Prostate gland (tissue), 2 donors: Measurements from ENCODE around the gene NRSN2.

Source experiments
- POLR2A ChIP-seq: fragments of 450-650 bp; IDR thresholded peaks from one replicate; pipeline ENCODE4 v1.6.1; 2016; ENCODE audit warnings: antibody characterized with exemption, mild to moderate bottlenecking
- TF ChIP-seq, protein P1 (sequence below), 4 experiments: fragments of 200-600 bp in 2 of 4; fragments of 450-650 bp in 2 of 4; sonication (generic) in 2 of 4; IDR thresholded peaks; 1 replicate in 3 of 4; 2 replicates in 1 of 4; pipeline ENCODE4 v1.5.1; 2016 to 2019; ENCODE audit warnings: antibody characterized with exemption in 4 of 4, mild to moderate bottlenecking in 2 of 4, moderate library complexity in 2 of 4

DNA sequence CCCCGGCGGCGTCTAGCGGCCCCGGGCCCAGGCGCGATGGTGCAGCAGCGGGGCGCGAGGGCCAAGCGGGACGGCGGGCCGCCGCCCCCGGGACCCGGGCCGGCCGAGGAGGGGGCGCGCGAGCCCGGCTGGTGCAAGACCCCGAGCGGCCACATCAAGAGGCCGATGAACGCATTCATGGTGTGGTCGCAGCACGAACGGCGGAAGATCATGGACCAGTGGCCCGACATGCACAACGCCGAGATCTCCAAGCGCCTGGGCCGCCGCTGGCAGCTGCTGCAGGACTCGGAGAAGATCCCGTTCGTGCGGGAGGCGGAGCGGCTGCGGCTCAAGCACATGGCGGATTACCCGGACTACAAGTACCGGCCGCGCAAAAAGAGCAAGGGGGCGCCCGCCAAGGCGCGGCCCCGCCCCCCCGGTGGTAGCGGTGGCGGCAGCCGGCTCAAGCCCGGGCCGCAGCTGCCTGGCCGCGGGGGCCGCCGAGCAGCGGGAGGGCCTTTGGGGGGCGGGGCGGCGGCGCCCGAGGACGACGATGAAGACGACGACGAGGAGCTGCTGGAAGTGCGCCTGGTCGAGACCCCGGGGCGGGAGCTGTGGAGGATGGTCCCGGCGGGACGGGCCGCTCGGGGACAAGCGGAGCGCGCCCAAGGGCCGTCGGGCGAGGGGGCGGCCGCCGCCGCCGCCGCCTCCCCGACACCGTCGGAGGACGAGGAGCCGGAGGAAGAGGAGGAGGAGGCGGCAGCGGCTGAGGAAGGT lies 20.8 kb upstream of the NRSN2 start:
- TF ChIP-seq, protein P1, sequence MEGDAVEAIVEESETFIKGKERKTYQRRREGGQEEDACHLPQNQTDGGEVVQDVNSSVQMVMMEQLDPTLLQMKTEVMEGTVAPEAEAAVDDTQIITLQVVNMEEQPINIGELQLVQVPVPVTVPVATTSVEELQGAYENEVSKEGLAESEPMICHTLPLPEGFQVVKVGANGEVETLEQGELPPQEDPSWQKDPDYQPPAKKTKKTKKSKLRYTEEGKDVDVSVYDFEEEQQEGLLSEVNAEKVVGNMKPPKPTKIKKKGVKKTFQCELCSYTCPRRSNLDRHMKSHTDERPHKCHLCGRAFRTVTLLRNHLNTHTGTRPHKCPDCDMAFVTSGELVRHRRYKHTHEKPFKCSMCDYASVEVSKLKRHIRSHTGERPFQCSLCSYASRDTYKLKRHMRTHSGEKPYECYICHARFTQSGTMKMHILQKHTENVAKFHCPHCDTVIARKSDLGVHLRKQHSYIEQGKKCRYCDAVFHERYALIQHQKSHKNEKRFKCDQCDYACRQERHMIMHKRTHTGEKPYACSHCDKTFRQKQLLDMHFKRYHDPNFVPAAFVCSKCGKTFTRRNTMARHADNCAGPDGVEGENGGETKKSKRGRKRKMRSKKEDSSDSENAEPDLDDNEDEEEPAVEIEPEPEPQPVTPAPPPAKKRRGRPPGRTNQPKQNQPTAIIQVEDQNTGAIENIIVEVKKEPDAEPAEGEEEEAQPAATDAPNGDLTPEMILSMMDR (IDR thresholded peaks at IDR 0.05), result no peak
- TF ChIP-seq POLR2A, result no peak
